ENCODE results near the gene ANKRD22. TPM values are rescaled to one million over a fixed set of nuclear protein-coding genes. Genes with fewer than 3 reads are reported as not detected.

The ANKRD22 gene
- total and polyA plus RNA-seq, 2 of the 8 experiments (the other 6 are each of a cell fraction or from before 2014, with no cell fraction given) = 0.68 TPM; not detected in 1

GRCh38 chr10:88803641-88804040 is 48.0 kb downstream of the ANKRD22 start:
- Histone ChIP-seq H3K79me1 (ENCODE audit: low read depth, low read length) (no peaks in the 10 kb centered on the region), H3K9me3 (ENCODE audit: insufficient read depth in 2 of 2, low read depth in 1 of 2, low read length in 1 of 2) (no peaks in the 10 kb centered on the region), H3K14ac (ENCODE audit: insufficient read length) (no peak overlapping the region), H3K23ac (ENCODE audit: insufficient read length) (no peak overlapping the region), H2BK20ac (ENCODE audit: low read length) (no peak overlapping the region), H2BK5ac (ENCODE audit: low read depth, low read length) (no peak overlapping the region), H3K4ac (replicated peaks; ENCODE audit: insufficient read length, low read depth, low read length) (no peak overlapping the region), H2AK5ac (ENCODE audit: low read depth, low read length) (no peak overlapping the region), H3K18ac (ENCODE audit: extremely low read depth, low read length) (no peak overlapping the region), H3K4me1 (replicated peaks in 1 of 4; ENCODE audit: control insufficient read depth in 3 of 4, insufficient read depth in 4 of 4, low read length in 3 of 4) (peaks cover 0 to 3% (median under 1%) of the 10 kb centered on the region in 4 experiments; a peak in 3 of 7 replicates), H4K8ac (ENCODE audit: extremely low read depth, insufficient read depth, low read length) (no peak overlapping the region), H3K56ac (replicated peaks; ENCODE audit: insufficient read length, low read depth, low read length) (no peak overlapping the region), H3K27me3 (replicated peaks in 1 of 4; ENCODE audit: control insufficient read depth in 3 of 4, extremely low read depth in 1 of 4, insufficient read depth in 3 of 4, low read length in 3 of 4) (no peaks in the 10 kb centered on the region), H3K27ac (ENCODE audit: low read depth, low read length) (no peak overlapping the region), H3K4me3 (ENCODE audit: extremely low read depth in 1 of 4, insufficient read depth in 2 of 4, low read depth in 3 of 4, low read length in 4 of 4) (no peak overlapping the region), H3K23me2 (ENCODE audit: low read depth, low read length) (no peaks in the 10 kb centered on the region), H2BK15ac (ENCODE audit: low read length) (no peak overlapping the region), H3K79me2 (ENCODE audit: control insufficient read depth in 1 of 2, insufficient read depth in 2 of 2, low read length in 2 of 2) (no peaks in the 10 kb centered on the region), H2BK120ac (replicated peaks; ENCODE audit: low read depth, low read length) (no peak overlapping the region), H4K20me1 (replicated peaks in 1 of 2; ENCODE audit: control insufficient read depth in 1 of 2, insufficient read depth in 2 of 2, low read length in 2 of 2) (no peaks in the 10 kb centered on the region), H4K5ac (ENCODE audit: insufficient read length, low read depth, low read length) (no peak overlapping the region), H3K9ac (replicated peaks in 1 of 4; ENCODE audit: extremely low read depth in 1 of 4, low read depth in 3 of 4, low read length in 3 of 4) (no peak overlapping the region), H2AFZ (ENCODE audit: low read length) (no peak overlapping the region), H2BK12ac (ENCODE audit: low read depth, low read length) (no peak overlapping the region), H4K91ac (replicated peaks; ENCODE audit: insufficient read length, low read length) (no peak overlapping the region), H3K4me2 (ENCODE audit: insufficient read depth in 1 of 2, low read depth in 2 of 2, low read length in 2 of 2) (no peak overlapping the region), H3K36me3 (ENCODE audit: control insufficient read depth in 2 of 4, insufficient read depth in 4 of 4, low read length in 3 of 4) (no peaks in the 10 kb centered on the region)
- TF ChIP-seq HDAC2 (IDR thresholded peaks at IDR 0.05; ENCODE audit: borderline replicate concordance in 1 of 2, low read depth in 2 of 2, low read length in 2 of 2) (no peak), CREB1 (IDR thresholded peaks at IDR 0.05) (no peak), TCF12 (IDR thresholded peaks at IDR 0.05; ENCODE audit: low read depth, low read length) (no peak), CHD1 (IDR thresholded peaks at IDR 0.05; ENCODE audit: low read depth, low read length) (no peak), YY1 (IDR thresholded peaks at IDR 0.05; ENCODE audit: low read depth, low read length) (no peak), KDM1A (IDR thresholded peaks at IDR 0.05; ENCODE audit: borderline replicate concordance, low read length) (no peak), CHD2 (IDR thresholded peaks at IDR 0.05; ENCODE audit: low read length) (no peak), JUN (IDR thresholded peaks at IDR 0.05; ENCODE audit: low read depth, low read length) (no peak), EGR1 (IDR thresholded peaks at IDR 0.05; ENCODE audit: borderline replicate concordance, low read depth, low read length) (no peak), CTCF (IDR thresholded peaks at IDR 0.05; ENCODE audit: control extremely low read depth in 1 of 3, insufficient read depth in 1 of 3, low read depth in 1 of 3, low read length in 3 of 3) (no peak), RBBP5 (IDR thresholded peaks at IDR 0.05; ENCODE audit: borderline replicate concordance, low read depth, low read length) (no peak), SRF (IDR thresholded peaks at IDR 0.05; ENCODE audit: low read depth, low read length) (no peak)
- ChIA-PET CTCF (ENCODE audit: partially characterized antibody) (interaction anchor here (0.6 to 3.1 kb wide), 8 partner anchors 12 to 133 kb away, joined by 3 to 12 read pairs (median 4); no protein-coding TSS in a partner anchor), POLR2A (ENCODE audit: partially characterized antibody) (no interaction called here)
- DNase-seq (ENCODE audit: low read depth in 1 of 2, low spot score in 2 of 2) (no peak), FAIRE-seq (no peak)
- 91% methylated on average over 2 of the region's 2 CpGs; no CpG with 5 or more reads in 1 of the 2 experiments for WGBS, 2 experiments (ENCODE audit: extremely low coverage in 1 of 2, insufficient coverage in 1 of 2, insufficient read length in 1 of 2, insufficient replicate concordance in 2 of 2, low coverage in 1 of 2, low lambda C conversion rate in 2 of 2, missing lambda C conversion rate in 1 of 2)
